Right kidney (tissue), 1 donor: ENCODE measurements around the gene ANXA7.
"Not testable (repeated sequence)": the region's sequence is repeated elsewhere in the genome, so short reads cannot be mapped to it uniquely, and the experiment has no call there.

Experiments
- DNase-seq: peaks from one replicate; pipeline ENCODE4 v3.0.0-alpha.2; 2016

Gene ANXA7

DNA sequence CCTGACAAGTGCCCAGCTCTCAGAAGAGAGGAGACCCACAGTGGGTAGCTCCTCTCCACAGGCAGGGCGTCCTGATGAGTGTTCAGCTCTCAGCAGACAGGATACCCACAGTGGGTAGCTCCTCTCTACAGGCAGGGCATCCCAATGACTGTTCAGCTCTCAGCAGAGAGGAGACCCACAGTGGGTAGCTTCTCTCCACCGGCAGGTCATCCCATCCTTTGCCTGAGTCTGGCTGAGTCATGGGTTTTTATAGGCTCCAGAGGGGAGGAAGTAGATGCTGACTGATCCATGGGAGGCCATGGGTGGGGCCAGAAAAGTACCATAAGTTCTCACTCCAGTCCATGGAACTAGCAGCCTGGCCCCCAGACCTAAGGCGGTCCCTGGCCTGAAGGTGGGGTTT is 73.7 kb downstream of the ANXA7 start:
- no peak for DNase-seq

GRCh38 chr10:73339436-73339835 is 74.4 kb downstream of the ANXA7 start:
- DNase-seq = no peak

DNA sequence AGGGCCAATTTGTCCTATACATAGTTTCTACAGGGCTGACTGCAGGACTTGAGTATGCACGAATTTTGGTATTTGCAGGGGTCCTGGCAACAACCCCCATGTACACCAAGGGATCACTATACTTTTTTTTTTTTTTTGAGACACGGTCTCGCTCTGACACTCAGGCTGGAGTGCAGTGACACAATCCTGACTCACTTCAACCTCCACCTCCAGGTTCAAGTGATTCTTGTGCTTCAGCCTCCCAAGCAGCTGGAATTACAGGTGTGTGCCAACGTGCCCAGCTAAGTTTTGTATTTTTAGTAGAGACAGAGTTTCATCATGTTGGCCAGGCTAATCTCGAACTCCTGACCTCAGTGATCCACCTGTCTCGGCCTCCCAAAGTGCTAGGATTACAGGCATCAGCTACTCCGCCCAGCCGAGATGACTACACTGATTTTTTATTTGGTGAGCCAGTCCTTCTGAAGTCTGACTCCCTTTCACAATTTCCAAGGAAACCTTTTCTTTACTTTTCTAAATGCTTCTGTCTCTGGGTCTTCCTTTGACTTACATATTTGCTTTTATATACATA is 75.0 kb downstream of the ANXA7 start:
- no peak for DNase-seq

DNA sequence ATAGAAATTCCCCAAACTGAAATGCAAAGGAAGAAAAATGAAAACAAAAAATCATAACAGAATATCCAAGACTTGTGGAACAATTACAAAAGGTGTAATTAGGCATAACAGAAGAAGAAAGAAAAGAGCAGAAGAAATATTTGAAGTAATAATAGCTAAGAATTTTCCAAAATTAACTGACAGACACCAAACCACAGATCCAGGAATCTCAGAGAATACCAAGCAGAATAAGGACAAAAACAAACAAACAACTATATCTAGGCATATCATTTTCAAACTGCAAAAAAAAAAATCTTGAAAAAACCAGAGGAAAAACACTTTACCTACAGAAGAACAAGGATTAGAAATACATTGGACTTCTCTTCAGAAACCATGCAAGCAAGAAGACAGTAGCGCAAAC is 80.7 kb downstream of the ANXA7 start:
- DNase-seq = no peak

DNA sequence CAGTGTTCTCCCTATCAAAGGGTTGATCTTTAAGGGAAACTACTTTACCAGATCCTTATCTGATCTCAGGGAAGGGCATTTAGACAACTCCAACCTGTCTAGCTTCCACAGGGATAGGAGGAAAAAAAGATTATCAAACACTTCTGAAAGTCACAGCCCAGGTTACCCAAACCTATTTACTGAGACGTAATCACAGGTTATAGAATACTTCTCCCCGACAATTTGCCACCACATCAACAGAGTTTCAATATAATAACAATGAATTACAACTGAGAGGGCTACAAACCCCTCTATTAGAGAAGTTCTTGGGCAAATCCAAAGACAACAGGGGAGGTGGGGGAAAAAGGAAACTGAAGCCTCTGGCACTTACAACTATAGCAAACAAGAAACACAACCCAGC is 81.5 kb downstream of the ANXA7 start:
- no peak for DNase-seq

- DNase-seq = not testable (repeated sequence)
These were observed 85.3 kb downstream of the ANXA7 start for GRCh38 chr10:73328523-73328922.

DNA sequence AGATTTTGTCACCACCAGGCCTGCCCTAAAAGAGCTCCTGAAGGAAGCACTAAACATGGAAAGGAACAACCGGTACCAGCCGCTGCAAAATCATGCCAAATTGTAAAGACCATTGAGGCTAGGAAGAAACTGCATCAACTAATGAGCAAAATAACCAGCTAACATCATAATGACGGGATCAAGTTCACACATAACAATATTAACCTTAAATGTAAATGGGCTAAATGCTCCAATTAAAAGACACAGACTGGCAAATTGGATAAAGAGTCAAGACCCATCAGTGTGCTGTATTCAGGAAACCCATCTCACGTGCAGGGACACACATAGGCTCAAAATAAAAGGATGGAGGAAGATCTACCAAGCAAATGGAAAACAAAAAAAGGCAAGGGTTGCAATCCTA is 88.6 kb downstream of the ANXA7 start:
- not testable (repeated sequence) for DNase-seq
